HG03108 (cell line): ENCODE data around the gene CDCA5.

Experiments
- ATAC-seq: cut with Tn5 transposase; IDR thresholded peaks from one replicate; pipeline ENCODE4 v1.9.1; 2021; ENCODE audit warnings: moderate library complexity; ENCODE audit not compliant: unreplicated experiment

CDCA5 gene, protein sequence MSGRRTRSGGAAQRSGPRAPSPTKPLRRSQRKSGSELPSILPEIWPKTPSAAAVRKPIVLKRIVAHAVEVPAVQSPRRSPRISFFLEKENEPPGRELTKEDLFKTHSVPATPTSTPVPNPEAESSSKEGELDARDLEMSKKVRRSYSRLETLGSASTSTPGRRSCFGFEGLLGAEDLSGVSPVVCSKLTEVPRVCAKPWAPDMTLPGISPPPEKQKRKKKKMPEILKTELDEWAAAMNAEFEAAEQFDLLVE

DNA sequence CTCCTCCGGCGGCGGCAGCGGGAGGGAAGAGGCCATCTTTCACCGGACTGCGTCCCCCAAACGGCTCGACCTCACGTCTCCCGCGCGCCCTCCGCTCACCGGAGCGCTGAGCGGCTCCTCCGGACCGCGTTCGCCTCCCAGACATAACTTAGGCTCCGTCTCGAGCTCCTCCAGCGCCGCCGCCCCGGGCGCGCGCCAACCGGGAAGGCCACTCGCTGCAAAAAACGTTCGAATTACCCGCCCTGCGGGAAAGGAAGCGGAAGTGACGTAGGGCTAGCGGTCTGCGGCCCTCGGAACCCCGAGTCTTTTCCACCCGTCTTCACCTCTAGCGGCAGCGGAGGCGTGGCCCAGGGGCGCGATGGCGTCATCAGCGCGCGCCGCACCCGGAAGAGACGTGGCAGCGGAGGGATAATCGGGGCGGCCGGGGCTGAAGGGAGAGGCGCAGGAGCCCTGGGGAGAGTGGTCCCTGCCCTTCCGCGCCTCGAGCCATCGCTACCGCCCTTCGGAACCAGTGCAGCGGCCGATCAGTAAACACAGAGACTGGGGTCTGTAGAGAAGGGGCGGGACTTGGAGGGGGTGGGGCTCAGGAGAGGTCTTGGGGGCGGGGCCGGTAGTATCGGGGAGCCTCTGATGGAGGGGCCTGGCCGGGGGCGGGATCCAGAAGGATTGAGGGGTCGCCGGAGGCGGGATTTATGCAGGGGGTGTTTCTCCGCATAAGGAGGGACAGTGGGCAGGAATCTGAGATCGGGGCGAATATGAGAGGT, at the start of gene CDCA5, which contains the start of gene ZFPL1:
Gene CDCA5, minus strand, starts transcription at position 207 of the 764 bp plus-strand sequence. Its CDS starts 62 bp downstream, at position 145.
Gene ZFPL1, plus strand, starts transcription at position 389 of the 764 bp plus-strand sequence. CDS start 477 bp downstream, outside the sequence.
- peak; percentile 62 for ATAC-seq

DNA sequence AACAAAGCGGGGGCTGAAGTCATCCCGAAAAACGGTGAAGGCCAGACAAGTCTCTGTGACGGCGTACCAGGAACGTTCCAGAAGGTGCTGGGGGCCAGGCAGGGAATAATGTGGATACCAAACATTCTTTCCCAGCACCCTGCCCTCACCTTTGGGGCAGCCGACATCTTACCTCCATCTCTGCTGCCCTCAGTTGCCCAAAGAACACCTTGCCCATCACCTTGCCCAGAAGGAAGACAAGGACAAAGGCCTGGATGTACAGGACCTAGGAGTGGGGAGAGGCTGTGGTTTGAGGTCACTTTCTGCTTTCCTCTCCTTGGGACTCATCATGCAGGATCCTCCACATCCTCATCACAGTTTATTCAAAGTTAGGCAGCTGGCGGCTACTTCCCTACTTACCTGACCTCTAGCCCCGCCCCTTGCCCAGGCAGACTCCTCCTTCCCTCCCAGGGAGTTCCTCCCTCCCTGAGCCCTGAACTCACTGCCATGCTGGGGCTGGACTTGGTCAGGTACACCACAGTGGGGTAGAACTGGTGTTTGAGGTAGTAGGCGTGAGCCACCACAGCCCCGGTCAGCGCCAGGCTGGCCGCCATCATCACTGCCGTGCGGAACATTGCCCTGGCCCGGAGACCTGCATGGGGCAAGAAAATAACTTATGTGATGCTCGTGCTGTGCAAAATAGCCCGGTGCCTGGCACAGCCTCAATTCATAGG, 49.3 kb upstream of the CDCA5 start:
- no peak for ATAC-seq

DNA sequence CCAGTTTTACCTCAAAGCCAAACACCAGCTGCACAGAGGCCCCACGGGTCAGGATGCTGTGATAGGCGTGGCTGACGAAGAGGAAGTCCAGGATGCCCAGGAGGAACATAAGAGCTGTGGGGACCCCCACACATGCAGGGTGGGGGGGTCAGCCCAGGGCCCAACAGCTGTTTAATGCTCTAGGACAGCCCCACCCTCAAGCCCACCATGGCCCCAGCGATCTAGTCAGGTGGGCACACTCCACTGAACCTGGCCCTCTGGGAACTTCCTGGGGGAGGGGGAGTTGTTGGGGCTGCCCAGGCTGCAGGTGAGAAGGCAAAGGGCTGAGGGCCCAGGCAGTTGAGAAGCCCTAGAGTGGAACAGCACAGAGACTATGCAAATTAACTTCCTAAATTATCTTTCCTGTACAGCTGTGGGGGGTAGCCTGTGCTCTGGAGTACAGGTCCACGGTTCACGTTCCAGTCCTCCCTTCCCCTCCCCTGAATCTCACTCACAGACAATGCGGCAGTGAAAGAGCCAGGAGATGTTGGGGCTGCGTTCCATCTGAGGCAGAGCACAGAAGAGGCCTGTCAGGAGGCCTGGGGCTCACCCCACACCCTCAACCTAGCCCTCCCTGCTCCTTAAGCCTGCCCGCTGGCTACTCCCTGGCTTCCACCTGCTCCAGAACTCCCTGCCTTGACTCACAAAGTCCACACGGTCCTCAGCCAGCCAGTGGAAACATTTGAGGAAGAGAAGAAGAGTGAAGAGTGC, 48.6 kb upstream of the CDCA5 start:
- no peak for ATAC-seq

DNA sequence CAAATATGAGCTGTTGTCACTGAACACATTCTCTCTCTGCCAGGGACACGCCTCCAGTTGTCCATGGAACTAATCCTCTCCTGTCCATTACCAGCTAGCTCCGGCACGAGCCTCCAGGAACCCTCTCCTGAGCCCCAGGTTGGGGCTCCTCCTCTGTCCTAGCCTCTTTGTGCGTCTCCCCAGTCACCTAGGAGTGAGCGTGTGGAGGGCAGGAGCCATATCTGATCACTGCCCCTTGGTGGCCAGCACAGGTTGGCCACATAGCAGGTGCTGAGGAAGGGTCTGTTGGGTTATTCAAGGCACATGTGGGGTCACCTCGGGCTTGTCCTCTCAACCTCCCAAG, 48.0 kb upstream of the CDCA5 start:
- ATAC-seq = no peak

DNA sequence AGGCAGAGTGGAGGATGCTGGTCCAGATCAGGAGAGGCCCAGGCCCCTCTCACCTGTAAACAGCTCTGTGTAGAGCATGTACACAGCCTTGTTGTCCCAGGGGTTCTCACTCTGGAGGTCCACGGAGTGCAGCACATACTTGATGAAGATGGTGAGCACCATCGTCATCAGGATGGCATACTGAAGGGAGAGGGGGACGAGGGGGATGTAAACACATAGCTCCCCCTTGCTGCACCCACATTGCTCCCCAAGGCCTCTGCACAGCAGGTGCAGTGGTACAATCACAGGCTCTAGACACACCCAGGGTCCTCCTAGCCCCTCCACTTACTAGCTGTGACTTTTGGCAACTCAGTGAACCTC, 47.6 kb upstream of the CDCA5 start:
- no peak for ATAC-seq

DNA sequence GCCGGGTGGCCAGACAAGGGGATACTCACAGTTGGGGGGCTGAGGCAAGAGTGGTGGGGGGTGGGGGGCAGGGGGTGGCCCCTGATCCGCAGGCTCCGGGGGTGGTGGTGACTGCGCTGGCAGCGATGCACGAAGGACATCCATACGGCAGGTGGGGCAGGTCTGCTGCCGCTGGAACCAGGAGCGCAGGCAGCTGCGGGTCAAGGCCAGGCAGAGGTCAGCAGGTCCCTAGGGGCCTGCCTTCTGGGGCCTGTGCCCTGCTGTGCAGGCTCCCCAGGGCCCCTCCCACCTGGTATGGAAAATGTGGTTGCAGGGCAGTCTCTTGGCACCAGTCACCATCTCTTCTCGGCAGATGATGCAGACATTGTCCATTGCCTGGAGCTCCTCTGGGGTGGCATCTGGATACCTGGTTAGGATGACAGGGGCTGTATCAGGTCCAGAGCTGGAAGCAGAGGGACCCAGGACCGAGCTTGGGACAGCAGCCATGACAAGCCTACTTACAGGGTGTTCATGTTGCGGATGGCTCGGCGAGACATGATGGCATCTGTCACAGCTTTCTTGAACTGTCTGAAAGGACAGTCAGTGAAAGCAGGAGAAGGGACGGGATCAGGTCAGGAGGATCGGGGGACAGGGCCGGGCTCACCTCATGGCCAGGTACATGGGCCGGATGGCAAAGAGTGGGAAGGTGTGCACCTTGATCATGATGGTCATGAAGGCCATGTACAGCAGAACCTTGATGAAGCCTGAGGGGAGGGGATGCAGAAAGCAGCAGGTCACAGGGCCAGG, 47.0 kb upstream of the CDCA5 start:
- ATAC-seq = no peak

DNA sequence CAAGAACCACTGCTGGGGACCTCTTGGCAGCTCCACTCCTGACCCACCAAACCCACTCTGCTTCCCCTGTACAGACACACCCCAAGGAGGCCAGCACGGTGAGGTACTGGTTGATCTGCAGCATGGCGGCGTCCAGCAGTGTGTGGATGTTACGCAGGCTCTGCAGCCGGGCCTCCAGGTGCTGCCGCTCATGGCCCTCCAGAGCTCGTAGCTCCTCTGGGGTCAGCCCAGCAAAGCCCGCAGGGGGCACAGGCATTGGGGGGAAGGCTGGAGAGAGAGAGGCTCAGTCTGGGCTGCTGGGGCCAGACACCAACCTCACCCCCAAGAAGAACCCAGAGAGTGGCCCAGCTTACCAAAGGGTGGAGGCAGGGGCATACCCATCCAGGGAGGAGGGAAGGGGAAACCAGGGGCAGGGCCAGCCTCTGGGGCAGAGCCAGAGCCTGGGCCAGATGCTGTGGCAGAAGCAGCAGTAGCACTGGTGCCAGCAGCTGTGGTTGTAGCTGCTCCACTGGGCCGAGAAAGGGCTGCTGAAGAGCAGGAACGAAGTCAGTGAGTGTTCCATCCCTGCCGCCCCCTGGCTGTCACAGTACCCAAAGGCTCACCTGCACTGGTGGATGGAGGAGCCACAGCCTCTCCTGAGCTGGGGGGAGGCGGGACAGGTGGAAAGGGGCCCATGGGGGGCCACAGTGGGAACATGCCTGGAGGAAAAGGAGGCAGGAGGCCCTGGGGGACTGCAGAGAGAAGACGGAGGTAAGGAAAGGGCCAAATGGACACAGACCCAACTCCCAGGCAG, 46.0 kb upstream of the CDCA5 start:
- ATAC-seq = no peak

DNA sequence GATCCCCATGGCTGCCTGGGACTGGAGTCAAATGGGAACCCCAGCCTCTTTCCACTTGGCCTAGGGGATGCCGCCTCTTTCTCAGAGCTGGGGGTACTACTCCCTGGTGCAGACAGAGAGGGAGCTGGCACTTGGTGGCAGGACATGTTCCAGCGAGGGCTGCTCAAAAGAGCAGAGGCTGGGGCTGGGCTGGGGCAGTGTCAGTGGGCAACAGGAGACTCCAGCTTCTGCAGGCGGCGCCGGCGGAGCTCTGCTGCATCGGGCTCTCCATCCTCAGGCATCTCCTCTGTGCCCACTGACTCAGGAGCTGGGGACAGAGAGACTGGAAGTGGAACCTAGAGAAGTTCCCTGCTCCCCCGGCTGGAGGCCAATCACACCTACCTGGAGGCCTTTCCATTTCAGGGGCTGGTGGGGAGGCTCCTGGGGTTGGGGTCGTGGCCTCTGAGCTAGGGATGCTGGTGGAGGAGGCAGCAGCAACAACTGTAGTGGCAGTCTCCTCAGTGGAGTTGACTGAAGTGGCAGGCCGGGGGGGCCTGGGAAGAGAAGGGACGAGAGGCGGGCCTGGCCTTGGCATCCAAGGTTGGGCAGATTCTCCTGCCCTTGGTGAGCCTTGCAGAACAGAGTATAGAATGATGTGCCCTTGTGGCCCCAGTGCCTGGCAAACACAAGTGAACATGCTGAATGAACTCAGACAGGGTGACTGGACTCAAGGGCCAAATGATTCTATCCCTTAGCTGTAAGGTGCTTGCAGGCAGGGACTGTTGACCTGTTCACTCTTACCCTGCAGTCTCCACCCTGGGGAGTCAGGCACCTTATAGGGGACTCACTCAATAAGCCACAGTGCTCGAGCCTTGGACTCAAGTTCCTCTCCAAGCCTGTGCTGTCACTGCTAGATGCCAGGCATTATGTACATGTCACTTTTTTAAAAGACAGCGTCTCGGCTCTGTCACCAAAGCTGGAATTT, 44.6 kb upstream of the CDCA5 start:
- no peak for ATAC-seq

DNA sequence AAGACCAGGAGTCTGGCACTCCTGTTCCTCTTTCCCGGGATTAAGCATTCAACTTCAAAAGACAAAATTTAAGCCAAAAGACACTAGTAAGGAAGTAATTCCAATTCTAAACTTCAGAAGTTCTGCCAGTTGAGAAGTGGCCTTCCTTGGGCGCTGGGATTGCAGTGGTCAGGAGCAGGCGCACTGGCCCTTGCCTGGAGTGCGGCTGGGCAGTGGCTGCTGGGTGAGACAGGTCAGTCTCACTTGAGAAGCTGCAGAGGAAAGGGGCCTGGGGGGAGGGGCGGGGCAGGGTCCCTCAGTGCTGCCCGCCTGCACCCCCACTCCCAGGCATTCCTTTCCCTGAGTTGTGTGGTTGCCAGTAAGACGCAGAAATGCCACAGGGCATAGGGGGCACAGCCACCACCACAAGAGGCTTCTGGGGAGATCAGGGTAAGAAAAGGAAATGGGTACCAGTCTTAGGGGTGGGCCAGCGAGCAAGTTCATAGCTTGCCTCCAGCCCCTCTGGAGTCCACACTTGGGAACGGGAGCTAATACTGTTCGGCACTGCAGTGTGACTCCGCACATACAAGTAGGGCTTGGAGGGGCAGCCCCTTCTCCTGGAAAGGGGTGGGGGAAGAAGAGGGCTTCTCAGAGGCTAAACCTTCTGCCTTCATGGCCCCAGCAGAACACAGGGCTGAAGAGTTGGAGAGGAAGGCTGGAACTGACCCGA, 43.8 kb upstream of the CDCA5 start:
- no peak for ATAC-seq

DNA sequence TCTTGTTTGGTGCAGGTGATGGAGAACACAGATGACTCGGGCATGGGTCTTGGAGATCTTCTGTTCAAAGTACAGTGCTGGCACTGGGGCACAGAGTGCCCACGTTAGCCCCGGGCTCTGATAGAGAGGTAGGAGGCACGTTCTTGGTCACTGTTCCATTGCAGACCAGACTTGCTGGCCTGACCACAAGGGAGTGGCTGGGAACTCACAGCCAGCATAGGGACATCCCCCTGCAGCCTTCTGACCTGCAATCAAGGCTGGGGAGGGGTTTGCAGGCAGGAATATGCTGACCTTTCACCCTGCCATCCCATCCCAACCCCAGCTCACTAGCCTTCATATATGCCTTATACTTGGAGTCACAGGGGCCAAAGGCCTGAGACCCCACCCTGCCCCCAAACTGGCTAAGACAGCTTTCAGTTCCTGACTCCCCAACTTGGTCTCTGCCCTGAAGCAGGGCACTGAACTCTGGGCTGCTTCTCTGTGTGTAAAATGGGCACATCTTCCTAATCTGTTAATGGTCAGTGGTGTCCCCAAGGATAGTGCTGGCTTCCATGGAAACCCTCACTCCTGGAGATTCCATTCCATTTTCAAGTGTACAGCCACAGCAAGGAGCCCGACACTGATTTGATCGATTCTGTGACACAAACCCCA, 42.9 kb upstream of the CDCA5 start:
- no peak for ATAC-seq

DNA sequence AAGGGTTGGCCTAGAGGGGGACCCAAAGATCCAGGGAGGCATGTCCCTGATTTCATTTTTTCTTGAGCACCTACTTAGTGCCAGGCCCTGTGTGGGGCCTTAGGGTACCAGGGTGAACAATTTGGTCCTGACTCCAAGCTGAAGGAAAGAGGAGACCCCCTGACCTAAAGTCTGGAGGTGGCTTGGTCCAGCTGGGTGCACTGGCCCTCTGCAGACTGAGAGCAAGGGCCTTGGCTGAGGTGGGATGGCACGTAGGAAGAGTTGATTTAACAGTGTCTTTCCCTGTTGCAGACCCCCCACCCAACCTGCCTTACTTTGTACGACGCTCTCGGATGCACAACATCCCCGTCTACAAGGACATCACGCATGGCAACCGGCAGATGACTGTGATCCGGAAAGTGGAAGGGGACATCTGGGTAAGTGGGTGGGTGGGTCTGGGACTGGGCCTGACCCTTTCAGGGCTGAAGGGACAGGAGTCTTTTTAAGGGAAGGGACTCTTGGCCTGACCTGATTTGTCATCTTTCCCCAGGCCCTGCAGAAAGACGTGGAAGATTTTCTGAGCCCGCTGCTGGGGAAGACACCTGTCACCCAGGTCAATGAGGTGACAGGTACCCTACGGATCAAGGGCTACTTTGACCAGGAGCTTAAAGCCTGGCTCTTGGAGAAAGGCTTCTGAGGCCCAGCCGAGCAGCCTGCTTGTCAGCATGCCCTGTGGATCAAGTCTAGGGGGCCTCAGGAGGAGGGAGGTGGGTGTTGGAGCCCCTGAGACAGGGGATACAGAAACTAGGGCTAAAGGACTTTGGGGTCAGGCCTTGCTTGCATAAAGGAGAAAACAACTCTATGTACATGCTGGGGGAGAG, 41.6 kb upstream of the CDCA5 start:
- ATAC-seq = no peak

DNA sequence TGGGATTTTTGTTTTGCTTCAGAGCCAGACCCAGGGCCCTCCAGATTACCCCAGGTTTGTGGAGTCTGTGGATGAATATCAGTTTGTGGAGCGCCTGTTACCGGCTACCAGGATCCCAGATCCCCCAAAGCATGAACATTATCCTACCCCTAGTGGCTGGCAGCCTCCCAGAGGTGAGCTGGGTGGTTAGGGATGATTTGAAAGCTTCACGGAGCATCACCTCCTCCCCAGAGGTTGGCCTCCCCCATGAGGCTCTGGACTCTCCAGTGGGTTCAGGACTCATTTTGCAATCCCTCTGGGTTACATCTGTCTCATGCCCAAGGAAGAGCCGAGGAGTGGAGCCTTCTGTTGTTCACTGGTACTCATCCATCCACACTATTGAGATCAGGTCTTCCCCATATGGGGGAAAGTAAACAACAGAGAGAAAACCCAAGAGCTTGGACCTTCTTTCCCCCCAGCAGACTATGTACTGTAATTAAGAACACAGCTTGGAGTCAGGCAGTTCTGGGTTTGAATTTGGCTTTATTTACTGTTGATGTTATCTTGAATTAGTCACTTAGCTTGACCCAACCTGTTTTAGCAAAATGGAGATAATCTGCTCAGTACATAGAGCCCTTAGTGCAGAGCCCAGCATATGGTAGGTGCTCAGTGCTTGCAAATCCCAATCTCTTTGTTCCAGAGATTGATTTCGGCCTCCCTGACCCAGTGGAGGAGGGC, 40.8 kb upstream of the CDCA5 start:
- no peak for ATAC-seq

DNA sequence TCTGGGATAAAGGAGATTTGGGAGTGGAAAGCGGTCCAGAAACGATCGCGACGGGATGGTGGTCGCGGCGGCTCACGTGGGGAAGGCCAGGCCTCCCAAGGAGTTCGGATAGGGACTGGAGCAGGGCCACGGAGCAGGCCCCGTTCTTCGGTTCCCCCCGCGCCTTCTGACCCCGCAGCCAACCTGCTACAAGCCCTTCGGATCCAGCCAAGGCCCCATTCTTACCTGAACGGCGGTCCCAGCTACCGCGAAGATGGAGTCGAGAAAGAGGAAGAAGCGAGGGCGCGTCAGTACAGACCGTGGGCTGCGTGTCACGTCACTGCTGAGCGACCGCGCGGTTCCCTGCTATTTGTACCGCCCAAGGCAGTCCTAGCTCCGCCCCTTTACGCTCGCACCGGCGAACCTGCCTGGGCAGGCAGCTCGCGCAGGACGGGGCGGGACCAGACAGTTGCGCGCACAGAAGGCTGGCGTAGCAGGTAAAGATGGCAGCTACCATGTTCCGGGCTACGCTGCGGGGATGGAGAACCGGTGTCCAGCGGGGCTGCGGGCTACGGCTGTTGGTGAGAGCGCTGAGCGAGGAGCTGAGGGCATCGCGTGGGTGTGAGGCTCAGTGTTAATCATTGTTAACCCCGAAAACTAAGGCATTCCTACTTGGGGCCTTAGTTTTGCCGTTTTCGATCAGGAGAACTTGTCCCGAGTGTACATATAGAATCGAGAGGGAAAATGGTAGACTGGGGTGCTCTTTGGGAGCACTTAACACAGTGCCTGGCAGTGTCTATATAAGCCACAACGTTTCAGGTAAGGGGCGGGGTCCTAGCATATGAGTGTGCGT, 38.2 kb upstream of the CDCA5 start, which contains the start of the genes FAU and MRPL49:
Gene FAU, minus strand, starts transcription at position 270 of the 832 bp plus-strand sequence. CDS start 321 bp downstream, outside the sequence.
Gene MRPL49, plus strand, starts transcription at position 457 of the 832 bp plus-strand sequence. Its CDS starts 26 bp downstream, at position 483.
- peak; percentile 67 for ATAC-seq

DNA sequence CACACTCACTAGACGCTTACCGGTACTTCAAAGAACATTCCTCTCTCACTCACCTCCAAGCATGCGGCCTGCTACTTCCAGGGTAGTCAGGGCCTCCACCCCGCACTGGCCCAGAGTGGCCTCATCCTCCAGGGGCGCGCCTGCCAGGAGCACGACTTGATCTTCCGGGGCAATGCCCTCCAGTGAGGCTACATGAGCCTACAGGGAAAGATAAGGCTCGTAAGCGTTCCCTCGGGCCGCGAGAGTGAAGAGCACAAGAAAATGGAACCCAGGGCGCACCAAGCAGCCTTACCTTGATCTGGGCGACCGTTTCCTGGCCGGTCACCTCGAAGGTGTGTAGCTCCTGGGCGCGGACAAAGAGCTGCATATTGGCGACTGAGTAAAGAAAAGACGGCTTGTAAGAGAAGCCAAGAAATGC, 37.6 kb upstream of the CDCA5 start:
- no peak for ATAC-seq

DNA sequence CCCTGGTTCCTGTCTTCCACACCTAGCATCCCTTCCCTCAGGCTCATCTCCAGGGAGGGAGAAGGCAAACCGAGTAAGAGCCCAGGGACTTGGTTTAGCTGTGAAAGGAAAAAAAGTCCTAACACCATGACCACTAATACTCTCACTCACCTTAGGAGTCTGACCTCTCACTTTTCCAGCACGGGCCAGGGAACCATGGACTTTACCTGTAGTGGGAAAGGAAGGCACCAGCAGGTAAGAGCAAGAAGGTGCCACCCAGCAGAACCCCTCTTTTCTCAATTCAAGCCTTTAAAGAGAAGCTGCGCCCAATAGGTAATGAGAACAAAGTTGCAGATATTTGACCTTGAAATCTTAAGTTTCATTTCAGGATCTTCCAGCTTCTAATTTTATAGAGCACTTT, 37.0 kb upstream of the CDCA5 start:
- ATAC-seq = no peak
